Measurements from ENCODE around the gene TMEM141. TPM values are rescaled to one million over a fixed set of nuclear protein-coding genes. Genes with fewer than 3 reads are reported as not detected.
"Not testable (repeated sequence)": the region's sequence is repeated elsewhere in the genome, so short reads cannot be mapped to it uniquely, and the experiment has no call there.

The TMEM141 gene
- total RNA-seq, 2 donors from 2014 or later: 123 to 148 TPM

DNA sequence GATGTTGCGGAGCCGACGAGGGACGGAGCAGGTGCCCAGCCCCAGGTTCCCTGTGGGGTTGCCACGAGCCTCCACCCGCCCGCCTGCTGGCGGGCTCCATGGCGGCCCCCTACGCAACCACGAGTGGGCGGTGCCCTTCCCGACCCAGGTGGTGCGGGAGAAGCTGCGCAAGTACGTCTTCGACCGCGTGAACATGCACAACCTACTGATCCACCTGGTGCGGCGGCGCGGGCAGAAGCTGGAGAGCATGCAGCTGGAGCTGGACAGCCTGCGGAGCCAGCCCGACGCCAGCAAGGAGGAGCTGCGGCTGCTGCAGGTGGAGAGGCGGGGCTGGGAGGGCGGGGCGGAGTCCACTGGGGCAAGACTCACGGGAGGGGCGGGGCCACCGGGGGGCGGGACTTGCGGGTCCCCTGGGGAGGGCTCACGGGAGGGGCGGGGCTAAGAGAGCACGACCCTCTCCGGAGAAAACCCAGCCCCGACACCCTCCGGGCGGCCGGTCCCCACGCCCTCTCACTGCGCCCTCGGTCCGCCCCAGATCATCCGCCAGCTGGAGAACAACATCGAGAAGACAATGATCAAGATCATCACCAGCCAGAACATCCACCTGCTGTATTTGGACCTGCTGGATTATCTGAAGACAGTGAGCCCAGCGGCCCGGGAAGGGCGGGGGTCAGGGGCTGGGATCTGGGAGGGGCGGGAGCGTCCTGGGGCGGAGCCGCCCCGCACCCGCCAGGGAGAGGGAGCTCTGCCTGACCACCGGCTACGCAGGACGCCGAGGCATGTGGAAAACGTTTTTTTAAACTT is 8.9 kb downstream of the TMEM141 start:
- Histone ChIP-seq H3K27ac (peak overlapping the region; percentile 32 to 59), H3K27me3 (peaks cover 0 to 7% of the 10 kb centered on the region in 2 donors), H3K9me3 (no peaks in the 10 kb centered on the region), H3K4me1 (peaks cover 0 to 56% of the 10 kb centered on the region in 2 donors), H3K36me3 (no peaks in the 10 kb centered on the region), H3K4me3 (peak overlapping the region; percentile 42 to 48)
- no peak for TF ChIP-seq CTCF (IDR thresholded peaks at IDR 0.05)
- no peak for DNase-seq (ENCODE audit: low spot score)

DNA sequence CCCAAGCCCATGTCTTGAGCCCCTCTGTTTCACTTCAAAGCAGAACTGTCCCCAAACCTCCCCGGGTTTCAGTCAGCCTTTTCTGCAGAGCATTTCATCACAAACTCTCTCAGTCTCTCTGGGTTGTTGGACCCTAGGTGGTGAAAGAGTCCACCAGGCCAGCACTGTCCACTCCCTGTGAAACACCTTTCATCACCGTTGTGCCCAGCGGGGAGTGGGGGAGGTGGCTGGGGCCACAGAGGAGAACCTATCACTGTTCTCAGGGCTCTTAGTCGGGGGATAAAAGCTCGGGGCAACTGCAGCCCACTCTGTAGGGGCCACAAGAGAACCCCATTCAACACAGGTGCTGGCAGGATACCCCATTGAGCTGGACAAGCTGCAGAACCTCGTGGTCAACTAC is 11.2 kb downstream of the TMEM141 start:
- H3K27ac ChIP-seq: no peak overlapping the region
- H3K4me3 ChIP-seq: no peak overlapping the region
- H3K9me3 ChIP-seq: no peaks in the 10 kb centered on the region
- no peaks in the 10 kb centered on the region for H3K36me3 ChIP-seq
- no peak for DNase-seq (ENCODE audit: low spot score)
- H3K27me3 ChIP-seq: peaks cover 0 to 7% of the 10 kb centered on the region in 2 donors
- no peak for TF ChIP-seq CTCF (IDR thresholded peaks at IDR 0.05)
- H3K4me1 ChIP-seq: peaks cover 0 to 49% of the 10 kb centered on the region in 2 donors

- H3K4me1 ChIP-seq: peaks cover 0 to 44% of the 10 kb centered on the region in 2 donors
- H3K4me3 ChIP-seq; H3K27ac ChIP-seq; H3K27me3 ChIP-seq; H3K9me3 ChIP-seq; DNase-seq (ENCODE audit: low spot score); H3K36me3 ChIP-seq: not testable (repeated sequence)
Observed at GRCh38 chr9:136803009-136803550, 11.9 kb downstream of the TMEM141 start.

DNA sequence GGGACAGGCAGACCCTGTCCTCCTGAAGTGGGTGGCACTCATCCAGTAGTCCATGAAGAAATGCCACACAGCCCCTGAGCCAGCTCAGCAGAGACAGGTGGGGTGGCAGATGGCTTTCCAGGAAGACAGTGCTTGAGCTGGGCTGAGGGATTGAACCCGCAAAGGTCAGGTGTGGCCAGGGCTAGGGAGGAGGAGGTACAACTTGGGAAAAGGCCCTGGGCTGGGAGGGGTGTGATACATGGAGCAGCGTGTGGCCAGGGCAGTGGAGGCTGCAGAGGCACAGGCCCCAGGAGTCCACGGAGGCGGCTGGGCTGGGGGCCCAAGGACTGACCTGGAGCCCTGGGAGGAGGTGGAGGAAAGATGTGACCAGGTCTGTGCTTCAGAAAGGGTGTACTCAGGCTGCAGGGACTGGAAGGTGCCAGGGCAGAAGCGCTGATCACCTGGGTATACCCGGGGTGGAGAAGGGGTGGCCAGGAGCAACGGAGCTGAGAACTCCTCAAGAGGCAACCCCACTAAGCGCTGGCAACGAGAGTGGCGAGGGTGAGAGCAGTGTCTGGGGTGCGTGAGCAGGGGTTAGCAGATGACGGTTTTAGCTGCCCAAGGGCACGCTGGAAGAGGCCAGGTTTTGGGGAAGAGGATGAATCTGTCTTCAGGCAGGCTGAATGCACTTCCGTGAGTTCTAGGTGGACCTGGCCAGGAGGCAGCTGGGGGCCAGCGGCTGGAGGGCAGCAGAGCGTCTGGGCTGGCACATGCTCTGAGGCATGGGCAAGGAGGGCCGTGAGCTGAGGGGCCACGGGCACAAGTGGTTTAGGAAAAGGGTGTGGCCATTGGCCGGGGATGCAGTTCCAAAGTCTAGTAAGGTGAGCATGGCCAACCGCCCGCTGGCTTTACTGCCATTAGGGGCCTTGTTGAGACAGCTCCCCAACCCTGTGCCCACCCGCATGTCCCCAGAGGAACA is 12.7 kb downstream of the TMEM141 start:
- Histone ChIP-seq H3K36me3 (no peaks in the 10 kb centered on the region), H3K4me1 (peaks cover 0 to 47% of the 10 kb centered on the region in 2 donors), H3K4me3 (no peak overlapping the region), H3K27ac (no peak overlapping the region), H3K27me3 (peaks cover 0 to 7% of the 10 kb centered on the region in 2 donors), H3K9me3 (no peaks in the 10 kb centered on the region)
- no peak for TF ChIP-seq CTCF (IDR thresholded peaks at IDR 0.05)
- no peak for DNase-seq (ENCODE audit: low spot score)

GRCh38 chr9:136804509-136805206 is 13.5 kb downstream of the TMEM141 start:
- no peak for TF ChIP-seq CTCF (IDR thresholded peaks at IDR 0.05)
- Histone ChIP-seq H3K27me3 (peaks cover 0 to 2% of the 10 kb centered on the region in 2 donors), H3K27ac (no peak overlapping the region), H3K9me3 (no peaks in the 10 kb centered on the region), H3K4me1 (peaks cover 0 to 47% of the 10 kb centered on the region in 2 donors), H3K36me3 (no peaks in the 10 kb centered on the region), H3K4me3 (no peak overlapping the region)
- no peak for DNase-seq (ENCODE audit: low spot score)

All from right atrium auricular region (tissue), 2 donors.